ENCODE measurements around the gene KCNJ14.

The KCNJ14 gene

DNA sequence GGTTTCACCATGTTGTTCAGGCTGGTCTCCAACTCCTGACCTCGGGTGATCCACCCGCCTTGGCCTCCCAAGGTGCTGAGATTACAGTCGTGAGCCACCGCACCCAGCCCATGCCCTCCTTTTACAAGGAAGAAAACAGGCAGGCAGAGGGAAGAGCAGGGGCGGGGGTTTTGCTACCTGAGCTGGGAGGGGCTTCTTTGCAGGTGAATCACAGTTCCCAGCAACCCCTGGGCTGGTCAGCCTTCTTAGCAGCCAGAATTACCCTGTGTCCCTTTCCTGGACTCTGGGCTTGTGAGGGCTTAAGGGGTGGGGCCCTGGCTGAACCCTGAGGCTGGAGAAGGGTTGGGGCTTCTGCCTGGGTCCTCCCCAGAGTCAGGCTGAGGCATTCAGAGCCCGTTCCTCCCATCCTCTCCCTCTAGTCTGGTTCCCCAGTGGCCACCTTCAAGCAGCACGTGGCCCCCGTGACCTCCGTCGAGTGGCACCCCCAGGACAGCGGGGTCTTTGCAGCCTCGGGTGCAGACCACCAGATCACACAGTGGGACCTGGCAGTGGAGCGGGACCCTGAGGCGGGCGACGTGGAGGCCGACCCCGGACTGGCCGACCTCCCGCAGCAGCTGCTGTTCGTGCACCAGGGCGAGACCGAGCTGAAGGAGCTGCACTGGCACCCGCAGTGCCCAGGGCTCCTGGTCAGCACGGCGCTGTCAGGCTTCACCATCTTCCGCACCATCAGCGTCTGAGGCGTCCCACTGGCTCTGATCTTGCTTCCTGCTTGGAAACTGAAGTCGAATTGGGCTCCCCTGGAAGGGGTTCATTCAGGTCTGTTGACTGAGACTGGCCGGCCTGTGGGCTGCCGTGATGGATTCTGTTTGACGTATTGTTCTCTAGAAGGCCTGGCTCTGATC, 2.8 kb upstream of the KCNJ14 start:
- no peaks in the 10 kb centered on the region for H3K9me3 Mint-ChIP-seq
- no peak overlapping the region for H3K4me3 Mint-ChIP-seq
- H3K27ac Mint-ChIP-seq = no peak overlapping the region
- H3K36me3 Mint-ChIP-seq (ENCODE audit: low read depth) = peaks cover 50% of the 10 kb centered on the region
- peaks cover 4% of the 10 kb centered on the region for H3K4me1 Mint-ChIP-seq (ENCODE audit: low read depth)
- no peak for DNase-seq (ENCODE audit: low spot score)
- H3K27me3 Mint-ChIP-seq (ENCODE audit: low read depth) = no peaks in the 10 kb centered on the region

GRCh38 chr19:48454150-48454730, 1.1 kb upstream of the KCNJ14 start:
- Mint-ChIP-seq H3K27ac (no peak overlapping the region), H3K36me3 (ENCODE audit: low read depth) (peaks cover 35% of the 10 kb centered on the region), H3K4me1 (ENCODE audit: low read depth) (no peaks in the 10 kb centered on the region)

DNA sequence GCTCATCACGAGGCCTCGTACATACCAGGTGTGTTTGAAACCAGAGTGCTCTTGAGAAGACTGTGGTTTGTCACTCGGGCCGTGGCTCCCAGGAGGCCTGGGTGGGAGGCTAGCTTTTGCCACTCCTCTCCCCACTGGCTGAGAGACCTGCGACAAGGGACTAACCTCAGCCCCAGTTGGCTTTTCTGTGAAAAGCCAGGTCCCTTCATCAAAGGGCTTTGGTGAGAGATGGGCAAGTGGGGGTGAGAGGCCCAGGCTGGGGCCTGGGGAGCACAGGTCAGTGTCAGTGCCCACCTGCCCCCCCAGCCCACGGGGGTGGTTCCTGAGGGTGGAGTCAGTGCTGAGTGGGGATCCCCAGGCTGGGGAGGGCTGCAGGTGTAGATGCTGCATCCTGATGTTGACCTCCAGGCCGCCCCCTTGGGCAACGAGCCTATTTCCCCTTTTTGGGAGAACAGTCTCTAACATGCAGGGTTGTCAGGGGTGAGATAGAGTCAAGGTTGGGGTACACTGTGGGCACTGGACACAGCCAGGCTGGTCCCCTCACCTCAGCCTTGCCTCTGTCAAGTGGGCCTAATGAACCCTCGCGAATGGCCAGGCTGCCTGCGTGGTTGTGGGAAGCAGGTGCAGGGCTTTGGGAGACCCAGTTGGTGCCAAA, 661 bp downstream of the KCNJ14 start:
- Mint-ChIP-seq H3K4me3 (no peak overlapping the region), H3K27me3 (ENCODE audit: low read depth) (no peaks in the 10 kb centered on the region), H3K9me3 (no peaks in the 10 kb centered on the region), H3K4me1 (ENCODE audit: low read depth) (no peaks in the 10 kb centered on the region), H3K36me3 (ENCODE audit: low read depth) (peaks cover 31% of the 10 kb centered on the region), H3K27ac (no peak overlapping the region)
- no peak for DNase-seq (ENCODE audit: low spot score)

More at GRCh38 chr19:48454150-48454730, 1.1 kb upstream of the KCNJ14 start:
- no peaks in the 10 kb centered on the region for H3K27me3 Mint-ChIP-seq (ENCODE audit: low read depth)
- DNase-seq (ENCODE audit: low spot score) = no peak
- no peak overlapping the region for H3K4me3 Mint-ChIP-seq
- H3K9me3 Mint-ChIP-seq = no peaks in the 10 kb centered on the region

- no peaks in the 10 kb centered on the region for H3K4me1 Mint-ChIP-seq (ENCODE audit: low read depth)
- no peaks in the 10 kb centered on the region for H3K27me3 Mint-ChIP-seq (ENCODE audit: low read depth)
- peaks cover 27% of the 10 kb centered on the region for H3K36me3 Mint-ChIP-seq (ENCODE audit: low read depth)
- no peak overlapping the region for H3K27ac Mint-ChIP-seq
- H3K4me3 Mint-ChIP-seq = no peak overlapping the region
- H3K9me3 Mint-ChIP-seq = no peaks in the 10 kb centered on the region
- DNase-seq (ENCODE audit: low spot score) = no peak
Measured at GRCh38 chr19:48456864-48457263, 1.5 kb downstream of the KCNJ14 start.

GRCh38 chr19:48458016-48458415, 2.6 kb downstream of the KCNJ14 start:
- Mint-ChIP-seq H3K4me1 (ENCODE audit: low read depth) (no peaks in the 10 kb centered on the region), H3K9me3 (no peaks in the 10 kb centered on the region), H3K27me3 (ENCODE audit: low read depth) (no peaks in the 10 kb centered on the region), H3K27ac (peak overlapping the region; percentile 20), H3K36me3 (ENCODE audit: low read depth) (peaks cover 20% of the 10 kb centered on the region), H3K4me3 (no peak overlapping the region)
- no peak for DNase-seq (ENCODE audit: low spot score)

DNA sequence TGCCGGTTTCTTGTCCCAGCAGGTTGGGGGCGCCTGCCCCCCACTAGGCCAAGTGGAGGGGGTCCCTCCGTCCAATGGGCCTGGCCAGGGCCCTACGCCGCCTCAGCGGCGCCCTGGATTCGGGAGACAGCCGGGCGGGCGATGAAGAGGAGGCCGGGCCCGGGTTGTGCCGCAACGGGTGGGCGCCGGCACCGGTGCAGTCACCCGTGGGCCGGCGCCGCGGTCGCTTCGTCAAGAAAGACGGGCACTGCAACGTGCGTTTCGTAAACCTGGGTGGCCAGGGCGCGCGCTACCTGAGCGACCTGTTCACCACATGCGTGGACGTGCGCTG, 6.2 kb downstream of the KCNJ14 start:
- peaks cover 7% of the 10 kb centered on the region for H3K36me3 Mint-ChIP-seq (ENCODE audit: low read depth)
- H3K27me3 Mint-ChIP-seq (ENCODE audit: low read depth) = no peaks in the 10 kb centered on the region

GRCh38 chr19:48461982-48462655, 6.7 kb downstream of the KCNJ14 start:
- Mint-ChIP-seq H3K36me3 (ENCODE audit: low read depth) (peaks cover 4% of the 10 kb centered on the region), H3K27ac (no peak overlapping the region), H3K4me3 (no peak overlapping the region), H3K27me3 (ENCODE audit: low read depth) (no peaks in the 10 kb centered on the region), H3K9me3 (no peaks in the 10 kb centered on the region), H3K4me1 (ENCODE audit: low read depth) (peaks cover 2% of the 10 kb centered on the region)
- DNase-seq (ENCODE audit: low spot score) = no peak

More for the DNA sequence above, 6.2 kb downstream of the KCNJ14 start:
- Mint-ChIP-seq H3K9me3 (no peaks in the 10 kb centered on the region), H3K4me1 (ENCODE audit: low read depth) (peaks cover 2% of the 10 kb centered on the region), H3K27ac (no peak overlapping the region), H3K4me3 (no peak overlapping the region)
- no peak for DNase-seq (ENCODE audit: low spot score)

GRCh38 chr19:48465215-48465614, 9.8 kb downstream of the KCNJ14 start:
- DNase-seq (ENCODE audit: low spot score) = no peak
- Mint-ChIP-seq H3K9me3 (no peaks in the 10 kb centered on the region), H3K36me3 (ENCODE audit: low read depth) (no peaks in the 10 kb centered on the region), H3K27me3 (ENCODE audit: low read depth) (no peaks in the 10 kb centered on the region), H3K4me1 (ENCODE audit: low read depth) (peaks cover 9% of the 10 kb centered on the region), H3K4me3 (no peak overlapping the region), H3K27ac (no peak overlapping the region)

- Mint-ChIP-seq H3K27me3 (ENCODE audit: low read depth) (no peaks in the 10 kb centered on the region), H3K4me1 (ENCODE audit: low read depth) (peaks cover 9% of the 10 kb centered on the region), H3K27ac (no peak overlapping the region), H3K9me3 (no peaks in the 10 kb centered on the region), H3K4me3 (no peak overlapping the region), H3K36me3 (ENCODE audit: low read depth) (peaks cover 5% of the 10 kb centered on the region)
- no peak for DNase-seq (ENCODE audit: low spot score)
Measured at GRCh38 chr19:48466561-48467325, 11.4 kb downstream of the KCNJ14 start.

DNA sequence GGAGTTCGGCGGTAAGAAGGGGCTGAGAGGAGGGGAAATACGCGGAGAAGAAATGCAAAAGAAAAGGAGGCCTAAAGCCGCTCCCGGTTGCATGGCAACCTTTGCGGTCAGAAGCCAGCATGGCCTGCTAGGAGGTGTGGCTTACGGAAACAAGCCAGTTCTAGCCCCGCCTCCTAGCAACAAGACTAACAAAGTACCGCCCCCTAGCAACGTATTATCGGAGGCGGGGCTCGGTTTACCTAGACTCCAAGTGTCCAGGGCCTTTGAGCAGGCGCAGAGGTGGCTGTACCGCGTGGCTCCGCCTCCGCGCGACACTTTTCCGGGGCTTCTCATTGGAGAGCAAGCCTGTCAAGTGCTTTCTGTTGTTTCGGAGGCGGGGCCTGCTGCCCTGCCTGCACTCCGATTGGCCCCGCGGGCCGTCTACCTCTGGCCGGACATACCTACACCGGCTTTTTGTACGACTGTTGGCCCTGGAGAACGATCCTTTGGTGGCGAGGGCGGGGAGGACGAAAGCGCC, 13.5 kb downstream of the KCNJ14 start:
- Mint-ChIP-seq H3K4me3 (peak overlapping the region; percentile 79), H3K27me3 (ENCODE audit: low read depth) (no peaks in the 10 kb centered on the region), H3K4me1 (ENCODE audit: low read depth) (peaks cover 10% of the 10 kb centered on the region), H3K9me3 (no peaks in the 10 kb centered on the region), H3K27ac (peak overlapping the region; percentile 76), H3K36me3 (ENCODE audit: low read depth) (peaks cover 13% of the 10 kb centered on the region)
- peak; percentile 100 for DNase-seq (ENCODE audit: low spot score)

- Mint-ChIP-seq H3K36me3 (ENCODE audit: low read depth) (peaks cover 15% of the 10 kb centered on the region), H3K4me1 (ENCODE audit: low read depth) (peaks cover 10% of the 10 kb centered on the region), H3K27ac (peak within 1 kb of the TSS; percentile 76), H3K9me3 (no peaks in the 10 kb centered on the region), H3K27me3 (ENCODE audit: low read depth) (no peaks in the 10 kb centered on the region), H3K4me3 (peak within 1 kb of the TSS; percentile 79)
- peak; percentile 74 for DNase-seq (ENCODE audit: low spot score)
Measured at GRCh38 chr19:48469289-48469881, 14.0 kb downstream of the KCNJ14 start, which contains the start of gene CYTH2. Gene CYTH2 (plus strand): TSS chr19:48469369. CDS start chr19:48469508, 139 bp downstream.

- H3K9me3 Mint-ChIP-seq = no peaks in the 10 kb centered on the region
- DNase-seq (ENCODE audit: low spot score) = no peak
- H3K27ac Mint-ChIP-seq = peak overlapping the region; percentile 60
- H3K36me3 Mint-ChIP-seq (ENCODE audit: low read depth) = peaks cover 18% of the 10 kb centered on the region
- peaks cover 9% of the 10 kb centered on the region for H3K4me1 Mint-ChIP-seq (ENCODE audit: low read depth)
- H3K4me3 Mint-ChIP-seq = peak overlapping the region; percentile 79
- H3K27me3 Mint-ChIP-seq (ENCODE audit: low read depth) = no peaks in the 10 kb centered on the region
Measured at GRCh38 chr19:48469934-48470680, 14.7 kb downstream of the KCNJ14 start.
